ENCODE results near the gene LSR. TPM values are rescaled to one million over a fixed set of nuclear protein-coding genes. Genes with fewer than 3 reads are reported as not detected.

The LSR gene
- total RNA-seq, 4 donors from 2014 or later, result 5.1 to 19.2 (median 10.8) TPM

DNA sequence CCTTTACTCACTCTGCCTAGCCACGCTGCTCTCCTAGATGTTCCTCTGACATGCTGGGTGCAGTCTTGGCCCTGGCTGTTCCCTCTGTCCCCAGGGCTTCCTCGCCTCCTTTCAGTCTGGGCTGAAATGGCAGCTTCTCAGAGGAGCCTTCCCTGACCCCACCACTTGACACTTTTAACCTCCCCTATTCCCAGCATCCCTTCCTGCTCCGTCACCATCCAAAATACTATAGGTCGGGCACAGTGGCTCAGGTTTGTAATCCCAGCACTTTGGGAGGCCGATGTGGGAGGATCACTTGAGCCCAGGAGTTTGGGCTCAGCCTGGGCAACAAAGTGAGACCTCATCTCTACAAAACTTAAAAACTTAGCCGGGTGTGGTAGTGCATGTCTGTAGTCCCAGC, 22.9 kb upstream of the LSR start:
- intact Hi-C loops (cut with DNase I), result no loop called here
- DNase-seq (ENCODE audit: extremely low spot score), result peak; percentile 60
- H3K27ac ChIP-seq (replicated peaks in 1 of 4), result no peak overlapping the region
- H3K27me3 ChIP-seq, result peaks cover 0 to 41% (median 0%) of the 10 kb centered on the region in 4 donors
- H3K4me1 ChIP-seq, result peaks cover 0 to 9% (median 2%) of the 10 kb centered on the region in 4 donors
- H3K4me3 ChIP-seq, result no peak overlapping the region
- H3K9me3 ChIP-seq, result peaks cover 0 to 6% (median 0%) of the 10 kb centered on the region in 4 donors
- TF ChIP-seq POLR2AphosphoS5 (IDR thresholded peaks at IDR 0.05), result no peak
- TF ChIP-seq POLR2A (IDR thresholded peaks at IDR 0.05; ENCODE audit: low read depth), result no peak
- TF ChIP-seq, protein P1, sequence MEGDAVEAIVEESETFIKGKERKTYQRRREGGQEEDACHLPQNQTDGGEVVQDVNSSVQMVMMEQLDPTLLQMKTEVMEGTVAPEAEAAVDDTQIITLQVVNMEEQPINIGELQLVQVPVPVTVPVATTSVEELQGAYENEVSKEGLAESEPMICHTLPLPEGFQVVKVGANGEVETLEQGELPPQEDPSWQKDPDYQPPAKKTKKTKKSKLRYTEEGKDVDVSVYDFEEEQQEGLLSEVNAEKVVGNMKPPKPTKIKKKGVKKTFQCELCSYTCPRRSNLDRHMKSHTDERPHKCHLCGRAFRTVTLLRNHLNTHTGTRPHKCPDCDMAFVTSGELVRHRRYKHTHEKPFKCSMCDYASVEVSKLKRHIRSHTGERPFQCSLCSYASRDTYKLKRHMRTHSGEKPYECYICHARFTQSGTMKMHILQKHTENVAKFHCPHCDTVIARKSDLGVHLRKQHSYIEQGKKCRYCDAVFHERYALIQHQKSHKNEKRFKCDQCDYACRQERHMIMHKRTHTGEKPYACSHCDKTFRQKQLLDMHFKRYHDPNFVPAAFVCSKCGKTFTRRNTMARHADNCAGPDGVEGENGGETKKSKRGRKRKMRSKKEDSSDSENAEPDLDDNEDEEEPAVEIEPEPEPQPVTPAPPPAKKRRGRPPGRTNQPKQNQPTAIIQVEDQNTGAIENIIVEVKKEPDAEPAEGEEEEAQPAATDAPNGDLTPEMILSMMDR (IDR thresholded peaks at IDR 0.05), result no peak
- no peak for TF ChIP-seq EP300 (IDR thresholded peaks at IDR 0.05)
- H3K36me3 ChIP-seq, result no peaks in the 10 kb centered on the region
- WGBS, result 90% methylated on average over 6 of the region's 6 CpGs

DNA sequence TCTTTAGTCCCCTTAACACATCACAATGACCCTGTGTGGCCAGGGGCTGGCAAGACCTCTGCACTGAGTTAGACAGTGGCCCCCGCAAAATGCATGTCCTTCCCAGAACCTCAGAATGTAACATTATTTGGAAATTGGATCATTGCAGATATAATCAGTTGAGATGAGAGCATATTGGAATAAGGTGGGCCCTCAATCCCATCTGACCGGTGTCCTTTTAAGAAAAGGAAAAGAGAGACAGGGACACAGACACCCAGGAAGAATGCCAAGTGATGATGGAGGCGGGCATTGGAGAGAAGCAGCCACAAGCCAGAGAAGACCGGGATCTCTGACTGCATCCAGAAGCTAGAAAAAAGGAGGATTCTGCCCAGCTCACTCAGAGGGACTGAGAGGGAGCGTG, 22.1 kb upstream of the LSR start:
- peaks cover 0 to 9% (median 2%) of the 10 kb centered on the region in 4 donors for H3K4me1 ChIP-seq
- H3K27ac ChIP-seq (replicated peaks in 1 of 4), result no peak overlapping the region
- WGBS, result 91% methylated on average over 5 of the region's 5 CpGs
- H3K36me3 ChIP-seq, result no peaks in the 10 kb centered on the region
- TF ChIP-seq, protein P1 (IDR thresholded peaks at IDR 0.05), result no peak
- TF ChIP-seq EP300 (IDR thresholded peaks at IDR 0.05), result no peak
- TF ChIP-seq POLR2AphosphoS5 (IDR thresholded peaks at IDR 0.05), result no peak
- no peak for TF ChIP-seq POLR2A (IDR thresholded peaks at IDR 0.05; ENCODE audit: low read depth)
- peak; percentile 68 for DNase-seq (ENCODE audit: extremely low spot score)
- peaks cover 0 to 6% (median 0%) of the 10 kb centered on the region in 4 donors for H3K9me3 ChIP-seq
- no peak overlapping the region for H3K4me3 ChIP-seq
- intact Hi-C loops (cut with DNase I), result no loop called here
- H3K27me3 ChIP-seq, result peaks cover 0 to 41% (median 0%) of the 10 kb centered on the region in 4 donors

DNA sequence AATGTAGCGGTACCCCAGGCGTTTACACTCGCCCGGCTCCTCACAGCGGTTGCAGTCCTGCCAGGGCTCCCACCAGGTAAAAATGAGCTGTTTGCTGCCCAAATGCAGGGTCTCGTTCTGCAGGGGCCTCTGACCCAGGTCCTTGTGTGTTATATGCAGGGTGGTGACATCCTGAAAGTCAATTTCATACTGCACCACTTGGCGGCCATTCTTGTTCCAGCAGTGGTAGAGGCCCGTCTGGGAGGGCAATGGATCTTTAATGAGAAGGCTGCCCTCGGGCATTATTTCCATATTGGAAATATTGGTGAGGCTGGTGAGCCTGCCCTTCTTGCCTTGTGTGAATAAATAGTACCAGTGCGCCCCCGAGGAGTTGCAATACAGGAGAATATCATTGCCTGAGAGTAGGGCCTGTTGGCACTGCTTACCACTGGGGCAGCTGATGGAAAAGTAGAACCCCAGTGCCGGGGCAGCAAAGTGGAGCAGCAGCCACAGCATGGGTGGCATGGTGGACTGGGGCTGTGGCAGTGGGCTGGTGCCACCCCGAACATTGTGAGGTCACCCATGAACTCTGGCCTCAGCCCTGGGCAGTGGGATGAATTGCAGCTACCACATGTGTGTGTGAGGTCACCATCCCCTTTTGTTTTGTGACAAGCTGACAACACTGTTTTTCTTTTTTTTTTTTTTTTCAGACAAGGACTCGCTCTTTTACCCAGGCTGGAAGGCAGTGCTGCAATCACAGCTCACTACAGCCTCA, 20.4 kb upstream of the LSR start, which contains the start of gene FAM187B:
FAM187B (minus strand) TSS at position 563 of the 754 bp plus-strand sequence; CDS start at position 504, 59 bp downstream.
- Histone ChIP-seq H3K27ac (replicated peaks in 1 of 4) (no peak within 1 kb of the TSS), H3K4me1 (peaks cover 0 to 9% (median 2%) of the 10 kb centered on the region in 4 donors), H3K9me3 (no peaks in the 10 kb centered on the region), H3K27me3 (peaks cover 0 to 30% (median 0%) of the 10 kb centered on the region in 4 donors), H3K4me3 (no peak within 1 kb of the TSS), H3K36me3 (no peaks in the 10 kb centered on the region)
- TF ChIP-seq POLR2A (IDR thresholded peaks at IDR 0.05; ENCODE audit: low read depth) (no peak), POLR2AphosphoS5 (IDR thresholded peaks at IDR 0.05) (no peak), EP300 (IDR thresholded peaks at IDR 0.05) (no peak)
- TF ChIP-seq, protein P1 (IDR thresholded peaks at IDR 0.05), result no peak
- peak; percentile 85 for DNase-seq (ENCODE audit: extremely low spot score)
- 81% methylated on average over 7 of the region's 14 CpGs for WGBS
- intact Hi-C loops (cut with DNase I), result no loop called here

DNA sequence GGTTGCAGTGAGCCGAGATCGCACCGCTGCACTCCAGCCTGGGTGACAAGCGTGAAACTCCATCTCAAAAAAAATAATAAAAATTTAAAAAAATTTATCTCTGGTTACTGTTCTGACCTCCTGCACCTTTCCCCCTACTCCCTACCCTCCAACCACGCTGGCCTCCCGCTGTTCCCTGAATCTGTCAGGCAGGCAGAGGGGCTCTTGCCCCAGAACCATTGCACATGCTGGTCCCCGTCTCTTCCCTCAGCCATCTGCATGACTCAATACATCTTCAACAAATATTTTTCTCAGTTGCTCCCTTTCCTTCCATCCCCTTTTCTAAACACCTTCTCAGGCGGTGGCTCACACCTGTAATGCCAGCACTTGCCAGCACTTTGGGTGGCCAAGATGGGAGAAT, 19.2 kb upstream of the LSR start:
- Histone ChIP-seq H3K4me3 (no peak overlapping the region), H3K9me3 (peaks cover 0 to 2% (median 0%) of the 10 kb centered on the region in 4 donors), H3K27ac (replicated peaks in 1 of 4) (no peak overlapping the region), H3K4me1 (peaks cover 0 to 7% (median 2%) of the 10 kb centered on the region in 4 donors), H3K27me3 (peaks cover 0 to 22% (median 0%) of the 10 kb centered on the region in 4 donors), H3K36me3 (no peaks in the 10 kb centered on the region)
- TF ChIP-seq POLR2AphosphoS5 (IDR thresholded peaks at IDR 0.05) (no peak), EP300 (IDR thresholded peaks at IDR 0.05) (no peak), POLR2A (IDR thresholded peaks at IDR 0.05; ENCODE audit: low read depth) (no peak)
- TF ChIP-seq, protein P1 (IDR thresholded peaks at IDR 0.05), result no peak
- DNase-seq (ENCODE audit: extremely low spot score), result peak; percentile 21
- intact Hi-C loops (cut with DNase I), result no loop called here
- WGBS, result 93% methylated on average over 8 of the region's 8 CpGs

All from esophagus muscularis mucosa (tissue), 4 donors.